ENCODE data around the gene RNF31. TPM values are rescaled to one million over a fixed set of nuclear protein-coding genes. Genes with fewer than 3 reads are reported as not detected.

The RNF31 gene
- total and polyA plus RNA-seq, 8 donors = 53.2 to 523 (median 78.7) TPM

- TF ChIP-seq POLR2AphosphoS5 (IDR thresholded peaks at IDR 0.05) (peak; percentile 50 to 94 (median 86)), EP300 (IDR thresholded peaks at IDR 0.05) (peak; percentile 31), CTCF (IDR thresholded peaks at IDR 0.05) (peak in 1 of 7 experiments; percentile 12), POLR2A (IDR thresholded peaks at IDR 0.05) (no peak)
- H3K27me3 ChIP-seq = no peaks in the 10 kb centered on the region
- intact Hi-C loops (cut with DNase I; ENCODE audit: low total_unique reads) = no loop called here
- H3K27ac ChIP-seq = peak within 1 kb of the TSS; percentile 68 to 87 (median 83)
- 0 to 1% (median 1%) methylated on average over 37 to 65 of the region's 65 CpGs for WGBS, 5 donors
- H3K4me1 ChIP-seq = peaks cover 13 to 52% (median 34%) of the 10 kb centered on the region in 4 donors
- H3K9me3 ChIP-seq = no peaks in the 10 kb centered on the region
- peaks cover 33 to 77% (median 70%) of the 10 kb centered on the region in 4 donors for H3K36me3 ChIP-seq
- H3K4me3 ChIP-seq = peak within 1 kb of the TSS; percentile 69 to 96 (median 78)
- peak; percentile 95 to 98 for DNase-seq
These were observed 41.2 kb downstream of the RNF31 start, which contains the start of gene IPO4 for GRCh38 chr14:24188251-24189058. Gene IPO4 (minus strand): TSS chr14:24188816. CDS start chr14:24188787, 29 bp downstream.

- no peak for TF ChIP-seq POLR2A (IDR thresholded peaks at IDR 0.05)
- no peak for TF ChIP-seq POLR2AphosphoS5 (IDR thresholded peaks at IDR 0.05)
- TF ChIP-seq EP300 (IDR thresholded peaks at IDR 0.05) = no peak
- TF ChIP-seq CTCF (IDR thresholded peaks at IDR 0.05) = no peak
- no peak for DNase-seq
- peak overlapping the region in 4 of 5 donors; percentile 39 to 87 (median 84) for H3K27ac ChIP-seq
- intact Hi-C loops (cut with DNase I; ENCODE audit: low total_unique reads) = no loop called here
- WGBS, 5 donors = 0 to 4% (median 1%) methylated on average over 3 of the region's 3 CpGs
- peaks cover 28 to 72% (median 64%) of the 10 kb centered on the region in 4 donors for H3K36me3 ChIP-seq
- no peaks in the 10 kb centered on the region for H3K9me3 ChIP-seq
- no peaks in the 10 kb centered on the region for H3K27me3 ChIP-seq
- peaks cover 16 to 56% (median 38%) of the 10 kb centered on the region in 4 donors for H3K4me1 ChIP-seq
- H3K4me3 ChIP-seq = peak overlapping the region in 3 of 4 donors; percentile 69 to 96 (median 87)
These were observed 41.7 kb downstream of the RNF31 start for GRCh38 chr14:24189059-24189375.

- WGBS, 5 donors = 94 to 95% (median 94%) methylated on average over 9 of the region's 9 CpGs
- no peaks in the 10 kb centered on the region for H3K27me3 ChIP-seq
- H3K4me3 ChIP-seq = no peak overlapping the region
- H3K36me3 ChIP-seq = peaks cover 23 to 67% (median 60%) of the 10 kb centered on the region in 4 donors
- peak overlapping the region in 3 of 5 donors; percentile 39 to 87 (median 86) for H3K27ac ChIP-seq
- no peak for DNase-seq
- intact Hi-C loops (cut with DNase I; ENCODE audit: low total_unique reads) = no loop called here
- H3K4me1 ChIP-seq = peaks cover 20 to 60% (median 42%) of the 10 kb centered on the region in 4 donors
- H3K9me3 ChIP-seq = no peaks in the 10 kb centered on the region
- TF ChIP-seq CTCF (IDR thresholded peaks at IDR 0.05) (no peak), POLR2A (IDR thresholded peaks at IDR 0.05) (no peak), POLR2AphosphoS5 (IDR thresholded peaks at IDR 0.05) (no peak), EP300 (IDR thresholded peaks at IDR 0.05) (no peak)
These were observed 42.2 kb downstream of the RNF31 start for GRCh38 chr14:24189460-24189859.

- intact Hi-C loops (cut with DNase I; ENCODE audit: low total_unique reads) = no loop called here
- DNase-seq = no peak
- 79 to 92% (median 90%) methylated on average over 10 of the region's 10 CpGs for WGBS, 5 donors
These were observed 43.1 kb downstream of the RNF31 start for GRCh38 chr14:24190416-24190815.

More at GRCh38 chr14:24190416-24190815, 43.1 kb downstream of the RNF31 start:
- no peak overlapping the region for H3K27ac ChIP-seq
- H3K27me3 ChIP-seq = no peaks in the 10 kb centered on the region
- no peak overlapping the region for H3K4me3 ChIP-seq
- no peak for TF ChIP-seq CTCF (IDR thresholded peaks at IDR 0.05)
- no peak for TF ChIP-seq POLR2A (IDR thresholded peaks at IDR 0.05)
- TF ChIP-seq EP300 (IDR thresholded peaks at IDR 0.05) = no peak
- no peak for TF ChIP-seq POLR2AphosphoS5 (IDR thresholded peaks at IDR 0.05)
- H3K4me1 ChIP-seq = peaks cover 25 to 65% (median 49%) of the 10 kb centered on the region in 4 donors
- H3K36me3 ChIP-seq = peaks cover 16 to 58% (median 50%) of the 10 kb centered on the region in 4 donors
- H3K9me3 ChIP-seq = no peaks in the 10 kb centered on the region
